Panc1 (cell line): ENCODE data around the gene UBL4A. TPM values are rescaled to one million over a fixed set of nuclear protein-coding genes. Genes with fewer than 3 reads are reported as not detected.
A peak's percentile ranks its signal among the peaks of the same experiment; 100 is the strongest.

Source experiments
- ATAC-seq: fragments of 200-7000 bp; cut with Tn5 transposase; 2 replicates; pipeline ENCODE4 v1.9.1; 2020; ENCODE audit warnings: mild to moderate bottlenecking, moderate library complexity
- BruUV-seq: library from RNA; stranded (reverse); fragments of 400-500 nt; replicated peaks from 2 replicates; lab custom pipeline; 2021; lab: Mats Ljungman, UMichigan
- CTCF ChIA-PET: fragments of 300-600 bp; sonication (Branson Sonifier 250); formaldehyde crosslinking; loops from one replicate; lab custom pipeline; 2022; ENCODE audit warnings: antibody characterized with exemption; lab: Charles Lee
- POLR2A ChIA-PET: fragments of 300-600 bp; sonication (Branson Sonifier 250); formaldehyde crosslinking; loops from one replicate; lab custom pipeline; 2022; ENCODE audit warnings: antibody characterized with exemption; lab: Charles Lee
- DNase-seq: peaks from one replicate; pipeline ENCODE4 v3.0.0-alpha.2; 2010; ENCODE audit warnings: low read depth, low spot score
- H3K27ac ChIP-seq: 2 replicates; pipeline ENCODE4 v1.5.1; 2011; ENCODE audit warnings: mild to moderate bottlenecking, low read length, inconsistent platforms
- H3K27me3 ChIP-seq: fragments of 200-500 bp; sonication (Bioruptor generic); 2 replicates; pipeline ENCODE4 v1.6.0; 2014; ENCODE audit warnings: low read length, inconsistent platforms; ENCODE audit not compliant: control insufficient read depth, insufficient read depth
- H3K36me3 ChIP-seq: fragments of 200-500 bp; sonication (Bioruptor generic); 2 replicates; pipeline ENCODE4 v1.5.1; 2014; ENCODE audit warnings: inconsistent platforms, mild to moderate bottlenecking, low read length, moderate library complexity; ENCODE audit not compliant: control insufficient read depth, insufficient read depth
- H3K4me1 ChIP-seq: 2 replicates; pipeline ENCODE4 v1.5.1; 2011; ENCODE audit warnings: inconsistent platforms, mild to moderate bottlenecking, low read length, moderate library complexity; ENCODE audit not compliant: control insufficient read depth, insufficient read depth
- H3K4me3 ChIP-seq, 2 experiments: 2 replicates each; pipeline ENCODE4 v1.5.1; 2011 to 2012; ENCODE audit warnings: low read depth in 2 of 2, low read length in 2 of 2, mild to moderate bottlenecking in 2 of 2, inconsistent platforms in 1 of 2, moderate library complexity in 1 of 2
- H3K9me3 ChIP-seq: fragments of 200-500 bp; sonication (Bioruptor generic); 2 replicates; pipeline ENCODE4 v1.5.1; 2014; ENCODE audit warnings: low read depth, mild to moderate bottlenecking, inconsistent platforms, low read length, moderate library complexity; ENCODE audit not compliant: control insufficient read depth, insufficient read depth
- CTCF ChIP-seq: fragments of 450-650 bp; IDR thresholded peaks from 2 replicates; pipeline ENCODE4 v1.5.1; 2017; ENCODE audit warnings: mild to moderate bottlenecking
- POLR2AphosphoS5 ChIP-seq: IDR thresholded peaks from 2 replicates; pipeline ENCODE4 v1.6.1; 2012; ENCODE audit warnings: mild to moderate bottlenecking, low read depth, low read length, moderate library complexity
- SIN3A ChIP-seq: IDR thresholded peaks from 2 replicates; pipeline ENCODE4 v1.6.1; 2012; ENCODE audit warnings: low read depth, mild to moderate bottlenecking, low read length, moderate library complexity, borderline replicate concordance; ENCODE audit not compliant: insufficient read depth
- TCF7L2 ChIP-seq: IDR thresholded peaks from 2 replicates; pipeline ENCODE4 v1.6.1; 2011; ENCODE audit warnings: mild to moderate bottlenecking, low read depth, low read length, inconsistent platforms
- in situ Hi-C: cut with HindIII; loops from 2 replicates; pipeline ENCODE4 v1.10.0; 2016; ENCODE audit warnings: low sequenced_read_pairs, low pct_unique_long_range_greater_than_20kb
- intact Hi-C: fragments of 100-400 bp; cut with micrococcal nuclease; formaldehyde crosslinking; loops from one replicate; pipeline ENCODE4 v1.10.0; 2022; ENCODE audit not compliant: unreplicated experiment
- total RNA-seq: library from RNA; stranded (reverse); gene quantifications from one replicate; pipeline ENCODE4 v1.2.1, GENCODE V29; 2021; ENCODE audit not compliant: unreplicated experiment
- TF ChIP-seq, protein P1 (sequence below), 2 experiments: IDR thresholded peaks; 2 replicates each; pipeline ENCODE4 v1.6.1; 2011 to 2012; ENCODE audit warnings: low read depth in 2 of 2, control low read depth in 1 of 2, low read length in 1 of 2, mild to moderate bottlenecking in 1 of 2, moderate library complexity in 1 of 2; ENCODE audit not compliant: insufficient read depth in 1 of 2

The UBL4A gene
- total RNA-seq, 1 experiment from 2014 or later: 65.4 TPM

DNA sequence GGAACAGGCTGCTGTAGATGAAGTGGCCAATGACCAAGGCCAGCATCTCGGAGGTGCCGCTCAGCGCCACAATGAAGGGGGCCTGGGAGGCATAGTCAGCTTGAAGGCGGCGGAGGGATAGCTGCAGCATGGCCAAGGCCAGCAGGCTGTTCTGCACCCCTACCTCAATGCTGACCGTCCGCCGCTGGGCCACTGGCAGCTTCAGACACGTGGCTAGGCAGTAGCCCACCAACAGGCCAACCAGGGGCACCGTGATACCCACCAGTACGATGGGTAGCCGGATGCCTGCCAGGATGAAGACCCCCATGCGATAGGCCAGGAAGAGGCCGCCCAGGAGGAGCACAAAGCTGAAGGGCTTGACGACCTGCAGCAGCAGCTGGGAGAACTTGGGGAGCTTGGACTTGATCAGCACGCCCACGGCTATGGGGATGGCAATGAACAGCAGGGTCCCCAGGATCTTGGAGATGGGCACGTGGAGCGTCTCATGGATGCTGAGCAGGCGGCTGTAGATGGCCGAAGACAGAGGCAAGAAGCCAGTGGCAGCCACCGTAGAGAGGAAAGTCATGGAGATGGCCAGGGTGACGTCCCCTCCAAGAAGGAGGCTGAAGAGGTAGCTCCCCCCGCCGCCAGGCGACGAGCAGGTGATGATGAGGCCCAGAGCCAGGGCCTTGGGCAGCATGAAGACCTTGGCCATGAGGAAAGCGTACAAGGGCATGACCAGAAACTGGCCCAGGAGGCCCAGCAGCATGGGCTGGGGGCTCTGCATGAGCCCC is 1.3 kb upstream of the UBL4A start:
- no peaks in the 10 kb centered on the region for H3K9me3 ChIP-seq
- H3K27ac ChIP-seq: peak overlapping the region; percentile 86
- no peaks in the 10 kb centered on the region for H3K27me3 ChIP-seq
- H3K36me3 ChIP-seq: no peaks in the 10 kb centered on the region
- intact Hi-C loops (no loop called here), in situ Hi-C loops (no loop called here)
- no TSS peak for BruUV-seq
- DNase-seq: no peak
- peaks cover 31% of the 10 kb centered on the region for H3K4me1 ChIP-seq
- TF ChIP-seq SIN3A (no peak), POLR2AphosphoS5 (no peak), TCF7L2 (no peak)
- ChIA-PET CTCF (no interaction called here), POLR2A (no interaction called here)
- no peak for ATAC-seq
- H3K4me3 ChIP-seq: peak overlapping the region in 1 of 2 experiments; percentile 60; a peak in 1 of 4 replicates

- no peaks in the 10 kb centered on the region for H3K36me3 ChIP-seq
- POLR2A ChIA-PET: no interaction called here
- CTCF ChIA-PET: no interaction called here
- in situ Hi-C loops: no loop called here
- H3K27ac ChIP-seq: peak overlapping the region; percentile 78
- BruUV-seq: no TSS peak
- H3K27me3 ChIP-seq: no peaks in the 10 kb centered on the region
- peaks cover 28% of the 10 kb centered on the region for H3K4me1 ChIP-seq
- H3K9me3 ChIP-seq: no peaks in the 10 kb centered on the region
- intact Hi-C loops: no loop called here
- H3K4me3 ChIP-seq: peak overlapping the region; percentile 63 to 71
- DNase-seq (no peak), ATAC-seq (peak; percentile 0; the same call in 1 of the 2 replicates)
- TF ChIP-seq POLR2AphosphoS5 (no peak), TCF7L2 (no peak), SIN3A (no peak), CTCF (no peak)
- TF ChIP-seq, protein P1, sequence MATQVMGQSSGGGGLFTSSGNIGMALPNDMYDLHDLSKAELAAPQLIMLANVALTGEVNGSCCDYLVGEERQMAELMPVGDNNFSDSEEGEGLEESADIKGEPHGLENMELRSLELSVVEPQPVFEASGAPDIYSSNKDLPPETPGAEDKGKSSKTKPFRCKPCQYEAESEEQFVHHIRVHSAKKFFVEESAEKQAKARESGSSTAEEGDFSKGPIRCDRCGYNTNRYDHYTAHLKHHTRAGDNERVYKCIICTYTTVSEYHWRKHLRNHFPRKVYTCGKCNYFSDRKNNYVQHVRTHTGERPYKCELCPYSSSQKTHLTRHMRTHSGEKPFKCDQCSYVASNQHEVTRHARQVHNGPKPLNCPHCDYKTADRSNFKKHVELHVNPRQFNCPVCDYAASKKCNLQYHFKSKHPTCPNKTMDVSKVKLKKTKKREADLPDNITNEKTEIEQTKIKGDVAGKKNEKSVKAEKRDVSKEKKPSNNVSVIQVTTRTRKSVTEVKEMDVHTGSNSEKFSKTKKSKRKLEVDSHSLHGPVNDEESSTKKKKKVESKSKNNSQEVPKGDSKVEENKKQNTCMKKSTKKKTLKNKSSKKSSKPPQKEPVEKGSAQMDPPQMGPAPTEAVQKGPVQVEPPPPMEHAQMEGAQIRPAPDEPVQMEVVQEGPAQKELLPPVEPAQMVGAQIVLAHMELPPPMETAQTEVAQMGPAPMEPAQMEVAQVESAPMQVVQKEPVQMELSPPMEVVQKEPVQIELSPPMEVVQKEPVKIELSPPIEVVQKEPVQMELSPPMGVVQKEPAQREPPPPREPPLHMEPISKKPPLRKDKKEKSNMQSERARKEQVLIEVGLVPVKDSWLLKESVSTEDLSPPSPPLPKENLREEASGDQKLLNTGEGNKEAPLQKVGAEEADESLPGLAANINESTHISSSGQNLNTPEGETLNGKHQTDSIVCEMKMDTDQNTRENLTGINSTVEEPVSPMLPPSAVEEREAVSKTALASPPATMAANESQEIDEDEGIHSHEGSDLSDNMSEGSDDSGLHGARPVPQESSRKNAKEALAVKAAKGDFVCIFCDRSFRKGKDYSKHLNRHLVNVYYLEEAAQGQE (IDR thresholded peaks at IDR 0.05; ENCODE audit: insufficient read depth in 1 of 2, low read depth in 2 of 2, low read length in 1 of 2): no peak
Measured at GRCh38 chrX:154486052-154486395, 391 bp downstream of the UBL4A start.
